GM21576 (cell line): Measurements from ENCODE around the gene PLA2G4E.

Source experiments
- ATAC-seq: cut with Tn5 transposase; IDR thresholded peaks from one replicate; pipeline ENCODE4 v1.9.1; 2021; ENCODE audit warnings: mild to moderate bottlenecking, moderate library complexity; ENCODE audit not compliant: unreplicated experiment

Gene PLA2G4E

DNA sequence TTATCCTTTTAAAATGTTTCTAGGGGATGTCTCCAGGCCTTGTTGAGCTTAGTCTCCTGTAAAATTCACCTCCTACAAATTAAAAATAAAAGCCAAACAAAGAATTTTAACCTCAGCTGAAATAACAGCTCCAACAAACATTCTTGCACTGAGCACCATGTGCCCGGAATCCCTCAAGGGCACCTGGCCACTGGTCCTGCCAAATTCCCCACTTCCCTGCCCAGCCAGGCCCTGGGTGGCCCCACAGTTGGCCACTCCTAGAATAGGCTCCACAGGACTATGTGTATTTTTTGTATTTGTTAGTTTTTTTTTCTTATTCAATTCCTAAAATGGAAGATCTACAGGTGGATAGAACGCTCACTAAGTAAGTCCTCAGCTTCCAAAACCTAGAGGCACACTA, 33.1 kb upstream of the PLA2G4E start:
- no peak for ATAC-seq

DNA sequence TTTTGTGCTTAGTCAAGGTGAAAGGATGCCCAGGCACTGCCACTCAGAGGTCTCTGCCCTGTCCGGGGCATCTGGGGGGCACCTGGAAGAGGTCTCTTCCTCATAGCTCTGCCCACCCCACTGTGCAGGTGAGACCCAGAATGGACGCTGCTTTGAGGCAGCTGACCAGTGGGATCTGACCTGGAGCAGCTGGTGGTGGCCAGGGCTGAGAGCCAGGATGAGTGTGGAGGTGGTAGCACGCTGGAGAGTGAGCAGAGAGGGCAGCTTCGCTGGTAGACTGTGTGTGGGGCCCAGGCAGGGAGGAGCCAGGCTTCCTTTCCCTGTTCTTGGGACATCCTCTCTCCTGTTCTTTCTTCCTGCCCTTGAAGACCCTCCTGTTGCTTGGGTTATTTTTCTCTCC, 32.2 kb upstream of the PLA2G4E start:
- ATAC-seq, result no peak

DNA sequence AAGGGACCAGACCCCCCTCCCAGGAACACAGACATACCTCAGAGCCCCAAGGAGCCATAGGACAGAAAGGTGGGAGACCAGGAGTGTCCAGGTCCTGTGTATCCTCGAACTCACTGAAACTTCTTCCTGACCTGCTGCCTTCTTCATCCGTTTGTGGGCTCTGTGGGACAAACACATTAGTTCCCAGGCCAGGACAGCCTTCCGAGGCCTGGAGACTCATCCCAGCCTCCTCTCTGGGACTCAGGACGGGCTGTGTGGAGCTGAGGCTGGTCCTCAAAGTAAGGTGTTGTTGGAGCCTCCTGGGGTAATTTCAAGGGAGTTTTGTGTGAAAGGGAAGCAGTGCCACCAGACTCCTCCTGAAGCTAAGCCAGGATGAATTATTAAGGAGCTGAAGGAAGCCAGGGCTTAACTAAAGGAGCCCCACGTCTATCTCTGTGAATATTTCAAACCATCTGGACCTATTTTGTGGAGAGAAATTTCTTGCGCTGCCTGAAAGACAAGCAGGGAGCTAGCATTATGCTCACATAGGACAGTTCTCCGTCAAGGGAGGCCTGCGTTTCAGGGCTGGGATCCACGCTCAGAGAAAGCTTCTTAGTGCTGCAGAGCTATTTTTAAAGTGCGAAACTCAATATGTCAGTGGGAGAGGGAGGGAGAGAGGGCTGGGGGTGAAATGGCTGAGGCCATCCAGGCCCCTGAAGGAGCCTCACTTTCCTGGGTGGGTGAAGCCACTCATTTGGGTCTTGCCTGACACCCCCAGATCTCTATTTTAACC, 29.8 kb upstream of the PLA2G4E start:
- ATAC-seq, result no peak

DNA sequence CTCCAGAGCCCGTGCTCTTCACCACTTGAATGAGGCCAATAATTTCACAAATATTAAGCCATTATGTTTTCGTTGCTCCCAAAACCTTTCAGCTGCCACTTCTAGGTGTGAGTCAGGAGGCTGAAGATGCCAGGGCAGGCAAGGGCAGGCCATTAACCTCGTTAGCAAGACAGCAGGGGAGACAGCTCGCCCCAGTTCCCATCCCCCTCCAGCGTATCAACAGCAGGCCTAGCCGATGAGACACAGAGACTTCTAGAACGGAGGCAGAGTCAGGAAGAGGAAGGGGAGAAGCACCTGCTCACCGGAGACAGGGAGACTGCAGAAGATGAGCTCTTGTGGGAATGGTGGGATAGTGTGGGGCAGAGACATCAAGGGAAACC, 28.0 kb upstream of the PLA2G4E start:
- no peak for ATAC-seq

DNA sequence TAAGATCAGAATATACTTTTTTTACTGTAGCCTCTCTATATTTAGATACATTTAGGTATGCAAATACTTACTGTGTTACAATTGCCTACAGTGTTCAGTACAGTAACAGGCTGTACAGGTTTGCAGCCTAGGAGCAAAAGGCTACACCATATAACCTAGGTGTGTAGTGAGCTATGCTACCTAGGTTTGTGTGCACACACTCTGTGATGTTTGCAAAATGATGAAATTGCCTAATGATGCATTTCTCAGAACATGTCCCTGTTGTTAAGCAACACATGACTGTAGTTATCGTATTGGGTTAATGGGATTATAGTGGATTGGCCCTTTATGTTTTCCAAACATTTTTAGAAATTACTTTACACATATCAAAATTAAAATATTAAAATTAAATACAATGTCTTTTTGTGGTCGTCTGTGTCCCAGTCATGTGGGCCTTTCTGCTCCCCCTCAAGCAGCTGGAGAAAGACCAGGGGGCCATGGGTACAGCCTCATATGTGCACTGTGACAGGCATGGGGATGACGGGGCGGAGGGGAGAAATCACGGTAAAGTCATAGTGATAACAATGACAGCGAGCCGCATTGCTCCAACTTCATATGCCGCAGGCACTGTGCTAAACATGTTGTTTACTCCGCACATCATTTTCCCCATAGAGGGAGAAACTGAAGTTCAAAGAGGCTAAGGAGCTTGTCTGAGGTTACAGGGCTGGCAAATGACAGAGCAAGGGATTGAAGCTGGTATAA, 27.4 kb upstream of the PLA2G4E start:
- no peak for ATAC-seq

DNA sequence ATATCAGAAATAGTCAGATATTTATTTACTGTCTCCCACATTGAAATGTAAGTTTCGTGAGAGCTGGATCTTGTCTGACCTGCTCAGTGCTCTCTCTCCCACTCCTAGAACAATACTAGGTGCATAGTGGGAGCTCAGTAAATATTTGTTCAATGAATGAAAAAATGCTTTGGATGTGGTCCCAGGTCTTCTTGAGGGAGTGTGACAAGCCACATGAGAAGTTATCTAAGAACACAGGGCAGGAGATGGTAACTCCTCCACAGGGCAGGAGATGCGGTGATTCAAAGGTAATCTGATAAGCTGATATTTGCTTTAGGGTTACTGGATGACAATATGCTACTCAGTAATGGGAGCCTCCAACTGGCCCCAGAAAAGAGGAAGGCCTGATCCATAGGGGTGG, 25.8 kb upstream of the PLA2G4E start:
- no peak for ATAC-seq

DNA sequence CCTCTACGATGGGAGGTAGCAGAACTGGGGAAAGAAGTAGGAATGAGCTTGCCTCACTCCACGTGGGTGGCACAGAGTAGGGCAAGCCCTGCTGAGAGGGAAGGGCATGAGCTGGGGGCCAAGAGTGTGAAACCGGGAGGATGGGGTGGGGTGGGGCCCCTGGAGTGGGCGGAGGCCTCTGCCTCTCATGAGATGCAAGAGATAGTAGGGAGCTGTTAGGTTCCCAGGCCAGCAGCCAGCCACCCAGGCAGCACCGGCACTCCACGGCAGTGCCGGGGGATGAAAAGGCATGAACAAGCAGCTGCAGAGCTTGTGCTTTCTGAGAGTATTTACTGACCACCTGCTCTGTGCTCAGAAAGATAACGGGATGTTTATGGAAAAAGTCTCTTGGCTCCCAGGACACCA, 24.4 kb upstream of the PLA2G4E start:
- ATAC-seq, result no peak

DNA sequence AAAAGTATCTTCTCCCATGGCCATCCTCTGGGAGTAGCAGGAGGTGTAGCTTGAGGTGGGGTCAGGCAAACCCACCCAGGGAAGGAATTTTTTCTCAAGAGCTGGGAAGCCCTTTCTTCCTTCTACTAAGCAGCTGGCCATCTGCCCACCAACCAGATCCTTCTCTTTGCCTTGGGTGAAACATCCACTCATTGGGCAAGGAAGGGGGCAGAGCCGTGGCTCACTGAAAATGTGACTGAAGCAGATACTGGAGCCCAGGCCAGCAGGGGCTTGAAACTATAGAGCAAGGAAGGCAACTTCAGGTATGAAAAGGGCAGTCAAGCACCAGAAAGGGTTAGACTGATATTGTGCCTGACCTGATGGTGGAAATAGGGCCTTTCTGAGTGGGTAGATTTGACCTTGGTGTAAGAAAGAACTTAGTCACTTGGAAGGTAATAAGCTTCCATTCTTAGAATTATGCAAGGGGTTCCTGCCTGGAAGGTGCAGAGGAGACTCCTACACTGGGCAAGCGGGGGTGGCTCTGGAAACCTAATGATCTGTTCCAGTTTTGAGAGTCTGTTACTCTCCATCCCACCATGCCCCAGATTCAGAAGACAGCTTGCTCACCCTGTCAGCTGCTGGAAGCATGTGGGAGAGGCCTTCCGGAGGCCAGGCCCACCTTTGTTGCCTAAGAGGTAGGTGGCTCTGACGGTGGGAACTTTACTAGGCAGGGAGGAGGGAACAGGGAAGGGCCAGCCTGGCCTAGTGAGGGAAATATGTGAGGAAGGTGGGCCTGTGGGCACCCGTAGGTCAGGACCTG, 22.0 kb upstream of the PLA2G4E start:
- no peak for ATAC-seq

DNA sequence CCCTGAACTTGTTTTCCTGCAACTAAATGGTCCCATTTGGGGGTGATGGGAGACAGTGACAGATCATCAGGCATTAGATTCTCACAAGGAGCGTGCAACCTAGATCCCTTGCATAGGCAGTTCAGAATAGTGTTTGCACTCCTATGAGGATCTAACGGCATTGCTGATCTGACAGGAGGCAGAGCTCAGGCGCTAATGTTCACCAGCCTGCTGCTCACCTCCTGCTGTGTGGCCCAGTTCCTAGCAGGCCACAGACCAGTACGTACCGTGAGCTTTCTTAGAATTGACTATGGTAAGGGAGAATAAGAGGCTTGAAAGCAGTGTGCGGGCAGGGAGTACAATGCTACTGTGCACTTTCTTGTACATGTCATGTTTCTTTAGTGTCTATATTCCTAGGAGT, 17.6 kb upstream of the PLA2G4E start:
- no peak for ATAC-seq

DNA sequence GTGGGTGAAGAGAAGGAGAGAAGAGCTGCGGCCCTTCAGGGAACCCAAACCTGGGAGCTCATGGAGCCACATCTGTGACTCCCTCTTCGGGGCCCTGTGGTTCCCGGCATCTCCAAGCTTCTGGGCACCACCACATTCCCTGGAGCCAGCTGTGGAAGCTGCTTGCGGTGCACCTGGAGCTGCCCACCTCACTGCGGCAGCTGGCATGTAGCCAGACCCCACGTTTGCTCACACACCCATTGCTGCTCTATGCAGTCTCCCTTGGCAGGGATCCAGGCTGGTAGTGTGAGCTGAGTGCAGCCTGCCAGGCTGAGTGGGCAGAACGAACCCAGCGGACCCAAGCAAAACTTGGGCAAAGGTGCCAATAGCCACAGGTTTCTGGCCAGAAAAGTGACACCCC, 16.8 kb upstream of the PLA2G4E start:
- no peak for ATAC-seq

DNA sequence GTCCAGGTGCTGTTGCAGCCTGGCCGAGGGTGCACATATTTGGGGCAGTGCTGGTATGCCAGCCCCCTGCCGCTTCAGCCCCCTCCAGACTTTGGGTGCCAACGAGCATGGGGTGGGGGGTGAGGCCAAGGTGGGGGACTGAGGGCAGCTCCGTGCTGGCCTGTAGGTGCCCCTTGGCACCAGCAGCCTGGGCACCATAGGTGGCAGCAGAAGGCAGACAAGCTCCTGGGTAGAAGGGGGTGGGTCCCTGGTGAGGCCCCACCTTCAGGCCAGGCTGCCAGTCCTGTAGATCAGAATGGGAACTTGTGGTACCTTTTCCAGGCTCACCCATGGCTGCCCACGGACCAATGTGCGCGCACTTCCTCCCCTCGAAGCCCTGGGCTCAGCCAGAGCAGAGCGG, 16.1 kb upstream of the PLA2G4E start:
- no peak for ATAC-seq

DNA sequence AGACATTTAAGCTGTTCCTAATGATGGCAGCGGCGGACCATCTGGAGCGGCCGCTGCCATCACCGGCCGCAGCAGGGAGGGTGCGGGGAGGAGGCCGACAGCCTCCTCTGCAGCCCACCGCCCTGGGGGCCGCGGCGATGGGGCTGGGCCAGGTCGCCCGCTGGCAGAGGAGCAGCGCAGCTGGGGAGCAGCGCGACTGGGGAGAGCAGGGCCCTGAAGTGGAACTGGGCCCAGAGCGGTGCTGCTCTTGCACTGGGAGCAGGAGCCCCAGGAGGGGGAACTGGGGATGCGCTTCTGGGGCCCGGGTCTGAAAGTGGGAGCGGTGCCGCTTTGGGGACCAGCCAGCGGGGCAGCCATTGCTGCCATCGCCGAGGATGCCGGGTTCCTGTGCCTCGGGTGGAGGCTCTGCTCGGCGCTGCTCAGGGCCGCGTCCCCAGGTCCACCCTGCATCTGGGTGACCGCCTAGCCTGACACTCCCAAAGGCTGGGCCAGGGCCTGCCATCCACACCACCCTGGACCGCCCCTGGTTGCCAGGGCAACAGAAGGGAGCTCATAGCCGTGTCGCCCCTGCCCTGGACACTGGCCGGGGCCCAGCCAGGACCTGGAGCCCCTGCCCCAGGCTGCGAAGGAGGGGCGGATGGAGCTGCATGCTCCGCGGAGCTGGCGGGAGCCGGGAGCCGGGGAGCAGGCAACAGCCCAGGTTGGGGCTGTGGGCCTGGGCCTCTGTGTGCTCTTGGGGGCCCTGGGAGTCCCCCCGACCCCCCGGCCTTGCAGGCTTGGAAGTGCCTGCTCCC, 15.5 kb upstream of the PLA2G4E start:
- ATAC-seq, result no peak

DNA sequence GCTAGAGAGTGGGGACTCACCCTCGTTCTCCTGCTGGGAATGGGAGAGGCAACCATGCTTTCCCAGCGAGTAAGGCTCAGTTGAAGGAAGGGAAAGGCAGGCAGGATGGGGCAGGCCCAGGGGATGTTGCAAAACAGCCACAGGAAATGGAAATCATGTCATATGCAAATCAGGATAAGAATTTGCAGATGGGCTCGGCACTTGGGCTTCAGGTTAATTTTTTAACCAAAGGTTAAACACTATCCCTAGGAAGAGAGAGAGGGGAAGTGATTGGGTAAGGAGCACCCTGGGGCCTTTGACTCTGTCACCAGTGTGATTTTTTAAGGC, 14.6 kb upstream of the PLA2G4E start:
- ATAC-seq, result peak; percentile 61

DNA sequence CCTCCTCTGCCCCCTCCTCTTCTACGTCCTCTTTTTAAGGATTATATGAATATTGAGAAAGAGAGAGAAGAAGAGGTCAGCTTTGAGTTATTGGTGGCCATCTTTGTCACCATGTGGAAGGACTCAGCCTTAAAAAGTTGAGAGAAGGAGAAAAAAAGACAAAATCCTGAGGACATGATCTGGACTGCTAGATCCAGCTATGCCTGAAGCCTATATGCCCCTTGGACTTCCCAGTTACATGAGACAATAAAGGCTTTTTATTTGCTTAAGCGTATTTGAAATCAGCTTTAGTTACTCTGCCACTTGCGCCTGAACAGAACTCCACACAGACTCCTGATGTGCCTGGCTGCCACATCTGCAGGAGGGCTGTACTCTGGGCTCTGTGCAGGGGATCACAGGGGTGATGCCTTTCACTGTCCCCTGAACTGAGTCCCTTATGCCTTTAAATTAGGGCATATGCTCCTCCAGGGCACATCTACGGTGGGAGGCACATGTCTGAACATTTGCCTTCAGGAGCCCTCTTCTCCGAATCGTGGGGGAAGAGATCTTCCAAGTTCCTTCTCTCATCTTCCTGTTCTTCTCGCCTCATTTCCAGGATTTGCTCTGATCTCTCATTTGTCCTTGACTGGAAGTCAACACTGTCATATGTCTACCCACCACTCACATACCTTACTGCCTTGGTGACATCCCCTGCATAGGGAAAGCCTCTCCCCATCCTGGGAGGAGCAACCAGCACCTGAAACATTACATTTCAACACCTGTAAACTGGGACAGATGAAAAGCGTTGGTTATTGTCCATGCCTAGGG, 14.0 kb upstream of the PLA2G4E start:
- ATAC-seq, result no peak

DNA sequence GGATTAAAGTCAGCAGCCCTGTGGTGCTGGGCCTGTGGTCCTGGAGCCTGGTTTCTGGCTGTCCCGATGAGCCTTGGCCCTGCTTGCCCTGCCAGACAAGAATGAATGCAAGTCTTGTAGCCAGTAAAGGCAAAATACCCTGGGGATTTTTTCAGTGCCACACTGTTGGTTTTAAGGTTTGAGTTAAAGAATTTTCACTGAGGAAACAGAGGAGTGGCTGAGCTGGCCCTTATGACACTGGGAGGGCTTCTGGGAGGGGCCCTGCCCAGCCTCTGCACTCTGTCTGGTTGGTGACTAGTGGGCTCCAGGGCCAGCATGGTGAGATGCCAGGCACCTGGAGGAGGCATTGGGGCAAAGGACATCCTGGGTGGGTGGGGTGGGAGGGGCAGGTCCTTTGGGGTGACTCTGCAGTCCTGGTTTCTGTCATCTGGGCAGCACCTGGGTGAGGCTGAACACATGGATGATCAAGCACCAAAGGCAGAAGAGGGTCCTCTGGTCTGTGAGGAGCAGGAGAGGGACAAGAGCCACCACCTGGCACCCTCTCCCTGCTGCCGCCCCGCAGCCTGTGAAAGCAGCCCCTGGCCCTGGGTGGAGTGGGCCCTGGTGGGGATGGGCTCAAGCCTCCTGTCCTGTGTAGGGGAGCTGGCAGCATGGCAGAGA, 12.5 kb upstream of the PLA2G4E start:
- no peak for ATAC-seq

DNA sequence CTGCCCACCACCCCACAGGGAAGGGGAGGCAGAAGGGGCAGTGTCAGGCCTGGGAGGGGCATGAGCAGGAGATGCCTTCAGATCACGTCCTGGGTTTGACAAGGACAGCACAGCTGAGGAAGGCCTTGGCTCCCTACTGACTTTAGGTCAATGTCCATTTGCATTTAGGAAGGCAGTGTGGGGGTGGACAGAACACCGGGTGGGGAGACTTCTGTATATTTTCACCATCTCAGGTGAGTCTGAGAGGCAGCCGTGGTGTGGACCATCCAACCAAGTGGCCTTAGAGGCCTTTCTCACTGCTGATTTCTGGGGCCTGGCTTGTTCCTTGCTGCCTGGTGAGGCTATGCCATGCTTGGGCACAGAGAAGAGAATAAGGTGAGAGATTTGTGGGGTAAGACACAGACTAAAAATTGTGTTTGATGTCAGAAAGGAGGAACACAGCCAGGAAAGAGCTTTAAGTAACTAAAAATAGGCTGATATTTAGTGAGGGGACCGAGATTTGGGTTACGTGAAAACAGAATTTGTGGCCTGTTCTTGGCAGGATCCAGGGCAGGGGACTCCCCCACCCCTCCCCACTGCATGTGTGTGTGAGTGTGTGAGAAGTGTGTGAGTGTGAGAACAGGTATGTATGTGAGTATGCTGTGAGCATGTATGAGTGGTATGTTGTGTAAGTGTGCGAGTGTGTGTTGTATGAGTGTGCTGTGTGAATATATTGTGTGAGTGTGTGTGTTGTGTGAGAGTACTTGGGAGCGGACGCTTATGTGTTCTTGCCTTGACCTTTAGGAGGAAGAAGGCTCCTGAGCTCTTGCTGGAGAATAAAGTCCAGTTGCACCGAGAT, 11.8 kb upstream of the PLA2G4E start:
- no peak for ATAC-seq

DNA sequence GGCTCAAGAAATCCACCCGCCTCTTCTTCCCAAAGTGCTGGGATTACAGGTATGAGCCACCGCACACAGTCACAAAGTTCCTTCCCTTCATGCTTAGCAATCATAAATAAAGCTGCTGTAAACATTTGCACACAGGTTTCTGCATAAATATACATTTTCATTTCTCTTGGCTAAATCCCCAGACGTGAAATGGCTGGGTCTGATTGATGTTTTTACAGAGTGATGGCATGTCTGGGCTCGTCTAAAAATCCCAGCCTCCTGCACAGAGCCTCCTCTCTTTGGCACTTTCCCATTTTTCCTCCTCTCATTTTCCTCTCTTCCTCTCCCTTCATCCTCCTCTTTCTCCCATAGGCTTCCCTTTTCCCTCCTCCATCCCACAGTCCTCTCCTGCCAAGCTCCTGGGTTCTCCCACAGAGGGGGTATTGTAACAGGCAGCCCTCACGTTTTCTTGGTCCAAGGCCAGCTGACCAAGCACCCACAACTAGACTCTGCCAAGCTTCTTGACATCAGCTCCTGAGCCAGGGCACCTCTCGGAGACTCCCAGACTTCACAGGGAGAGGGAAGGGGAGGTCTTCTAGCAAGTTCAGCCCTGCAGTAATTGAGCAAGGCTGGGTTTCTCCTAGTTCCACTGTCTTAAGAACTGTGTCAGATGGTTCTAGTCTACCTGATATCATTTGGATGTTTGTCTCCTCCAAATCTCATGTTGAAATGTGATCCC, 10.5 kb upstream of the PLA2G4E start:
- ATAC-seq, result no peak

DNA sequence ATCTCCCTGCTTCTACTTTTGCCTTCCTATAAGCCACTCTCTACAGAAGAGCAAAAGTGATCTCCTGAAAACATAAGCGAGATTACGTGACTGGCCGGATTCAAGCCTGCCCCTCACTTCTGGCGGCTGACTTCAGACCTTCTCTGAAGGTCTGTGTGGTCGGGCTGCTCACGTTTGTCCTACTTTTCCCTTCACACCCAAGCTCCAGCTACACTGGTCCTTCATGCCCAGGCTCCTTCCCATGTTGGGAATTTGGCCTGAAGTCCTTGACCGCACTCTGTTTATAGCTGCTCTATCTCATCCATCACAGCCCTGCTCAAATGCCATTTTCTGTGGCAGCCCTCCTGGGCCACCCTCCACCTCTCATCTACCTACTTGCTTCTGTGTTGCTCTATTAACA, 6.7 kb upstream of the PLA2G4E start:
- ATAC-seq, result no peak
